Ramos (cell line): Measurements from ENCODE around the gene IZUMO4.
"Not testable (repeated sequence)": the region's sequence is repeated elsewhere in the genome, so short reads cannot be mapped to it uniquely, and the experiment has no call there.

Experiments
- in situ Hi-C: fragments of 300-500 bp; cut with MboI; formaldehyde crosslinking; loops from one replicate; pipeline ENCODE4 v1.14.3; 2022; ENCODE audit warnings: low sequenced_read_pairs; ENCODE audit not compliant: unreplicated experiment

Gene IZUMO4

GRCh38 chr19:2119921-2120785 is 23.4 kb downstream of the IZUMO4 start:
- in situ Hi-C loops, result no loop called here

GRCh38 chr19:2120821-2121220 is 24.1 kb downstream of the IZUMO4 start:
- in situ Hi-C loops, result no loop called here

- in situ Hi-C loops, result no loop called here
Measured at GRCh38 chr19:2121416-2122051, 24.8 kb downstream of the IZUMO4 start.

GRCh38 chr19:2122251-2122650 is 25.5 kb downstream of the IZUMO4 start:
- in situ Hi-C loops, result no loop called here

- in situ Hi-C loops, result no loop called here
Measured at GRCh38 chr19:2122982-2123381, 26.3 kb downstream of the IZUMO4 start.

- in situ Hi-C loops, result no loop called here
Measured at GRCh38 chr19:2123682-2124387, 27.1 kb downstream of the IZUMO4 start.

GRCh38 chr19:2126879-2127518 is 30.3 kb downstream of the IZUMO4 start:
- in situ Hi-C loops, result no loop called here

GRCh38 chr19:2127758-2128157 is 31.0 kb downstream of the IZUMO4 start:
- in situ Hi-C loops, result no loop called here

GRCh38 chr19:2128252-2128651 is 31.5 kb downstream of the IZUMO4 start:
- in situ Hi-C loops, result not testable (repeated sequence)

GRCh38 chr19:2129022-2129421 is 32.3 kb downstream of the IZUMO4 start:
- in situ Hi-C loops, result no loop called here

GRCh38 chr19:2129486-2129885 is 32.8 kb downstream of the IZUMO4 start:
- in situ Hi-C loops, result no loop called here

GRCh38 chr19:2129892-2130770 is 33.4 kb downstream of the IZUMO4 start:
- in situ Hi-C loops, result no loop called here

GRCh38 chr19:2131012-2131975 is 34.6 kb downstream of the IZUMO4 start:
- in situ Hi-C loops, result not testable (repeated sequence)

- in situ Hi-C loops, result no loop called here
Measured at GRCh38 chr19:2132191-2132590, 35.5 kb downstream of the IZUMO4 start.

GRCh38 chr19:2132731-2133490 is 36.2 kb downstream of the IZUMO4 start:
- in situ Hi-C loops, result no loop called here

GRCh38 chr19:2135474-2136402 is 39.0 kb downstream of the IZUMO4 start:
- in situ Hi-C loops, result no loop called here

GRCh38 chr19:2136796-2137195 is 40.1 kb downstream of the IZUMO4 start:
- in situ Hi-C loops, result no loop called here
